CD4-positive, alpha-beta T cell treated with Interleukin-17A for 1 hour (primary cell): Measurements from ENCODE around the gene MYOF.

Experiments
- DNase-seq: peaks from one replicate; pipeline ENCODE4 v3.0.0-alpha.2; 2020

Gene MYOF

GRCh38 chr10:93280699-93281366 is 201.3 kb downstream of the MYOF start:
- no peak for DNase-seq

GRCh38 chr10:93280121-93280698 is 201.9 kb downstream of the MYOF start:
- no peak for DNase-seq

DNA sequence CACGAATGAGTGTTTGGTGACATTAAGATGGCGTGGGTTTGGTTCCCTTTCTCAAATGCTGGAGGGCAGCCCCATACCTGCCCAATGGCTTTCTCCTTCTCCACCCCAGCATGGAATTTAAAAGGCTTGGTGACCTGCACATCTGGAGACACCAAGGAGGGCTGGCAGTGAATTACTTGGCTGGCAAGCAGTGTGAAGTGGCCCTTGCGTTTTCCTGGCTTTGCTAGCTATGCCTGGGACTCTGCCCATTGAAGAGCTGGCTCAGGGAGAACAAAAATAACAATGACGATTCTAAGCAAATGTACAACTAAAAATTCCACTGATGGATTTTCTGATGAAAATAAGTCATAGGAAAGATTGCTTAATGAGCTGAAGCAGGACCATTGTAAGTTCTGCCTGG is 204.8 kb downstream of the MYOF start:
- no peak for DNase-seq

GRCh38 chr10:93274419-93274818 is 207.7 kb downstream of the MYOF start:
- no peak for DNase-seq

GRCh38 chr10:93272884-93273675 is 209.1 kb downstream of the MYOF start:
- no peak for DNase-seq

GRCh38 chr10:93271347-93271746 is 210.8 kb downstream of the MYOF start:
- DNase-seq = no peak

DNA sequence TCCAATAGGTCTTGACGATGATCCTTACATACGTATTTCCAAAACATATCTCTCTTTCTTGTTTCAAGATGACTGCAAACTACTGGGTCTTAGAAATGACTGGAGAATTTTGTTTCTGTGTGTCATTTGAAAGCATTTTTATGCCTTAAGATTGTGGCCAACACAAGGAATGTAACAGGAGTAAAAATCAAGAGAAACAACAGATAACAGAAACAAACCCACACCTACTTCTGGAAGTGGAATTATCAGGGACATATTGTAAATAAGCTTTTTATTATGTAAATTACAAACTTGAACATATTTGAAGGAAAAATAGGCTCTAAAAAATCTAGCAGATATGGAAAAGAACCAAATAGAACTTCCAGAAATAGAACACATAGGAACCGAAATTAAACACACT is 212.9 kb downstream of the MYOF start:
- DNase-seq = no peak

- no peak for DNase-seq
Observed at GRCh38 chr10:93268021-93268420, 214.1 kb downstream of the MYOF start.

DNA sequence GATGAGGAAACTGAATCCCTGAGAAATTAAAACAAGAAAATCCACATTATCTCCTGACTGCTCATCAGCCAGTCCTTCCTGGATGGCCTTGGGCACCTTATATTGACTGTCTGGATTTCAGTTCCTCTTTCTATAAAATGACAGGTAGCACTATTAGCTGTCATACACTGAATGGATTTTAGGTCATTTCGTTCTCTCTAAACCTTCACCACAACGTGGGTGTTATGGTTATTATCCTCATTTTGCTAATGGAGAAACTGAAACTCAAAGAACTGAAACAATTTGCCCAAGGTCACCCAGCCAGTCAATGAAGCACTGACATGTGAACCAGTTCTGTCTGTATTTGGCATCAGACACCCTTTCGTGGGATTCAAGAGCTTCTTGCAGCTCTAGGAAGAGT is 214.6 kb downstream of the MYOF start:
- no peak for DNase-seq

- DNase-seq = no peak
Observed at GRCh38 chr10:93266858-93267257, 215.3 kb downstream of the MYOF start.

DNA sequence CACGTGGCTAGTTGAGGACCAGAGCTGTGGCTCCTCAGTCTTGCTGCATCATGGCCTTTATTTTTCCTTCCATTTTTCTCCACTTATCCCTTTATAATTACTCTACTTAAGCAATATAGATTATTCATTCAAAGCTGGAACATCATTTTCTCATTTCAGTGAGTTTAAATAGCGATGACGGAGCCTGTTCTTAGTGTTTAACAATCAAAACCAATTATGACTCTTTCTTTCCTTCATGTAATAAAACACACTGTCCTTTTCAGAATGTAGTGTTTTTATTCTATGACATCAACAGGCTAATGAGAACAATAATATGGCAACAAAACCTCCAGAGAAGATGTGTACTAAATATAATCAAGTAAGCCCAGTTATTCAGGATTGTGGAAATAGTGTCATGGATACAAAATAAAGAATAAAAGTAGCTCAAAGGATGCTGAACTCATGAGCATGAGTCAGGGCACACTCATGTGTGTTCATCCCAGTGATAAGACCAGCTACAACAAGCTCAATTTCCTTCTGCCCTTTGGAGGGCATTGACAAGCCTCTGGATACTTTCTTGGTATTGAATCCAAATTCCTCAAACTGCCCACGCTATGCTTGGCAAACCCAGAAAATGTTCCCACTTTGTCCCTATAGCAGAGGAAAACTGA is 220.0 kb downstream of the MYOF start:
- no peak for DNase-seq

DNA sequence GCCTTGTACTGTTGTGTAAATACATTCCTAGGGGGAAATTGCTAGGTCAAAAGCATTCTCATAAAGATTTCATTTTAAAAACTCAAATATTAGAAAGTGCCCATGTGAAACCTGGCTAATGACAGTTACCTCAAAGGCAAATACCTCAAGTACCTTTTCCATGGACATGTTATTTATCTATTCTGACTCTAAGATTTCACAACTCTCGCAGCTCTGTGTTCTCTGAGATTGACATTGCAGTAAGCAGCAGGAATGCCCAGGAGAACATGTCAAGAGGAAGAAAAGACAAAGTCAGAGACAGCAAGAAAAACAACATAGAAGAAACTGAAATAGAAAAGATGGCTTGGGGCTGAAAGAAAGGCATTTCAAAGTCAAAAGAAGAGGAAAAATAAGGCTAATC is 221.0 kb downstream of the MYOF start:
- no peak for DNase-seq

GRCh38 chr10:93259126-93259525 is 223.0 kb downstream of the MYOF start:
- no peak for DNase-seq
